Adipocyte (in vitro differentiated cells): ENCODE data around the gene ROBO1.
A peak's percentile ranks its signal among the peaks of the same experiment; 100 is the strongest.

ENCODE experiments used
- DNase-seq: peaks from one replicate; pipeline ENCODE4 v3.0.0-alpha.2; 2015; ENCODE audit warnings: low read depth
- H3K27me3 ChIP-seq: replicated peaks from 2 replicates; pipeline ENCODE4 v1.7.0; 2013; ENCODE audit warnings: mild to moderate bottlenecking, low read length, moderate library complexity; ENCODE audit not compliant: control insufficient read depth, insufficient read depth
- H3K36me3 ChIP-seq: 2 replicates; pipeline ENCODE4 v1.7.0; 2013; ENCODE audit warnings: low read length, mild to moderate bottlenecking, moderate library complexity; ENCODE audit not compliant: control insufficient read depth, insufficient read depth, severe bottlenecking
- H3K4me1 ChIP-seq: 2 replicates; pipeline ENCODE4 v1.7.0; 2013; ENCODE audit warnings: mild to moderate bottlenecking, low read length, moderate library complexity; ENCODE audit not compliant: control insufficient read depth, insufficient read depth
- H3K4me3 ChIP-seq: 2 replicates; pipeline ENCODE4 v1.7.0; 2013; ENCODE audit warnings: mild to moderate bottlenecking, low read length, moderate library complexity
- H3K9ac ChIP-seq: 2 replicates; pipeline ENCODE4 v1.7.0; 2013; ENCODE audit warnings: mild to moderate bottlenecking, low read length, moderate library complexity
- H3K9me3 ChIP-seq: 2 replicates; pipeline ENCODE4 v1.7.0; 2013; ENCODE audit warnings: mild to moderate bottlenecking, low read length, moderate library complexity; ENCODE audit not compliant: control insufficient read depth

ROBO1 gene

DNA sequence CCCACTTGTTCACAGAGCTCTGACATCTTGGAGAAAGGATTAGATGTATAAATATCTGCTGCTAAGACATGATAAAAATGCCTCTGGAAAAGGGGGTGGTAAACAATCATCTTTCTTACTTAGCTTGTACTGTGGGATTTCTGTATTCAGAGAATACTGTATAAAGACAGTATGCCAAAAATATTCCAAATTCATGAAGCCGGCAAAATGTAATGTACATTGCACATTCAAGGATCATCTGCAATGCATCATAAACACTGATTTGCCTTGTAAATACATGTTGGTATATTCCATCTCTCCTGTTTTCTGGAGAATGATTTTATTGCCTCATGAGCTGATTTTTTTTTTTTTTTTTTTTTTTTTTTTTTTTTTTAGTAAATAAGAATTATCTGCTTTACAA is 355.3 kb downstream of the ROBO1 start:
- no peak for DNase-seq
- Histone ChIP-seq H3K9me3 (no peaks in the 10 kb centered on the region), H3K36me3 (no peaks in the 10 kb centered on the region), H3K4me1 (peaks cover 31% of the 10 kb centered on the region), H3K27me3 (no peaks in the 10 kb centered on the region), H3K4me3 (no peak overlapping the region), H3K9ac (no peak overlapping the region)

DNA sequence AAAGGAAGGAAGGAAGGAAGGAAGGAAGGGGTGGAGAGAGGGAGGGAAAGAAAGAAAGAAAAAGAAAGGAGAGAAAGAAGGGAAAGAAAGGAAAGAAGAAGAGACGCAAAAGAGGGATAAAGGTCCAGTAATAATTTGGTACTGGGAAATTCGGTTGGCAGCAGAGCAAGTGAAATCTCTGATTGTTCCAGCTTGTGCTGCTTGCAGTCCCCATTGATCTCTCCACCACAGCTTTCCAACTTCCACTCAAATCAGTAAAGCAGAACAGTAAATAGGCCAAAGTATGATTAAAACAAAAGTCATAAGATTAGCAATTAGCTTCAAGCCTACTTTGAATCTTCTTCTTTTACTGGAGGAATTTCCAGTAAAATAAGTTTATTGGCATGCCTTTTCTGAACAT is 357.2 kb downstream of the ROBO1 start:
- Histone ChIP-seq H3K36me3 (no peaks in the 10 kb centered on the region), H3K27me3 (no peaks in the 10 kb centered on the region), H3K4me3 (no peak overlapping the region), H3K4me1 (peaks cover 27% of the 10 kb centered on the region), H3K9me3 (no peaks in the 10 kb centered on the region), H3K9ac (peak overlapping the region; percentile 5)
- DNase-seq: no peak

DNA sequence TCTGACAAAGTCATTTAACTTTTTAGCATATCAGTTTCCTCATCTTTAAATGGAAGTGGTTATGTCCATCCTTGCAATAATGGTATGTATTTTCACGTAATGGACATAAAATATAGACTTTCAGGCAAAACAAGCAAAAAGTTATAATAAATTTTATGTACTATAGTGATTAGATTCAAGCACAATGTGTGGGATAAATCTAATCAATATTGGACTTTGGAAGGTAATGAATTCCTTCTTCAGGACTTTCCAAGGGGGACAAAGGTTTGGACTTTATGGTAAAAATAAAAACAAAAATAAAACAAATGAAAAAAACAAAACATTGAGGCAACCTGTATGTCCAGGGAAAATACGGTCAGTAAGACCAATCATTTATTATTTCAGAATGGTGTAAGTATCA is 357.7 kb downstream of the ROBO1 start:
- Histone ChIP-seq H3K27me3 (no peaks in the 10 kb centered on the region), H3K9me3 (no peaks in the 10 kb centered on the region), H3K4me1 (peaks cover 23% of the 10 kb centered on the region), H3K9ac (no peak overlapping the region), H3K4me3 (no peak overlapping the region), H3K36me3 (no peaks in the 10 kb centered on the region)
- DNase-seq: no peak

- no peaks in the 10 kb centered on the region for H3K27me3 ChIP-seq
- H3K4me3 ChIP-seq: no peak overlapping the region
- peaks cover 8% of the 10 kb centered on the region for H3K4me1 ChIP-seq
- H3K36me3 ChIP-seq: no peaks in the 10 kb centered on the region
- no peak overlapping the region for H3K9ac ChIP-seq
- DNase-seq: no peak
- no peaks in the 10 kb centered on the region for H3K9me3 ChIP-seq
Observed at GRCh38 chr3:79406175-79406574, 361.6 kb downstream of the ROBO1 start.

DNA sequence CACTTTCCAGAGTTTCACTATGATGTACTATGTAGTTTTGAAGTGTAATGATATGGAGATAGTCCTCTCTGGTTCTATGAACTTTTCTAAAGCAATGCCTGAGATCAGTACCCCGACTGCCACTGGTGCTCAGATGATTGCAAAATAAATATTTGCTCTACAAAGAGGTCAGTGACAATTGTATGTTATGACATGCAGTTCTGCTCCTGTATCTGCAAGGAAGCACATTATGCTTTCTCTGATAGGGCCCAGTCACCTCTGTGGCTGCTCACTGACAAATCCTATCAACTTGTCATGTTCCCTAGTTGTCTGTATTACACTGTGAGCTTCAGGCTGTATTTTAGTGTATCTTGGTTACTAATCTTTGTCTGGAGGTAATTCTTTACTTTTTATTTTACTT is 362.6 kb downstream of the ROBO1 start:
- no peaks in the 10 kb centered on the region for H3K4me1 ChIP-seq
- DNase-seq: no peak
- no peak overlapping the region for H3K9ac ChIP-seq

DNA sequence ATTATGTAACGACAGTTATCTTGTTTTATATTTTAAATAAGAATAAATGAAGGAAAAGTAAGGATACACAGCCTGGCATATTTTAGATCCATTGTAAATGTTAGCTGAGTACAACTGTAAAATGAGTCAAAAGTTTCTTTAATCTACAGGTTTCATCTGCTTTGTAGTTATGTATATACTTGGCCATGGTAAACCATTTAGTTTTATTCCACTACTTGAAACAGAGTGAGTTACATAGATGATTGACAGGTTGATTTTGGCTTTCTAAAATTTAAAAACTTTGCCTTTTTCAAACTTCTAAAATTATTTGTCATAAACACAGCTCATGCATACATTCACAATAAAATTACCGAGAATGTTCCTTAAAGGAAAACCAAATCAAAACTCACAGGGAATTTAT is 371.2 kb downstream of the ROBO1 start:
- Histone ChIP-seq H3K4me3 (no peak overlapping the region), H3K9ac (no peak overlapping the region), H3K36me3 (no peaks in the 10 kb centered on the region), H3K27me3 (no peaks in the 10 kb centered on the region), H3K9me3 (peaks cover 24% of the 10 kb centered on the region), H3K4me1 (no peaks in the 10 kb centered on the region)
- no peak for DNase-seq

More for the DNA sequence above, 362.6 kb downstream of the ROBO1 start:
- Histone ChIP-seq H3K27me3 (no peaks in the 10 kb centered on the region), H3K36me3 (no peaks in the 10 kb centered on the region), H3K4me3 (no peak overlapping the region), H3K9me3 (peaks cover 3% of the 10 kb centered on the region)

- no peak overlapping the region for H3K4me3 ChIP-seq
- no peak for DNase-seq
- H3K9me3 ChIP-seq: no peaks in the 10 kb centered on the region
- no peaks in the 10 kb centered on the region for H3K4me1 ChIP-seq
- no peak overlapping the region for H3K9ac ChIP-seq
- no peaks in the 10 kb centered on the region for H3K36me3 ChIP-seq
- H3K27me3 ChIP-seq: no peaks in the 10 kb centered on the region
Observed at GRCh38 chr3:79392479-79392878, 375.3 kb downstream of the ROBO1 start.

DNA sequence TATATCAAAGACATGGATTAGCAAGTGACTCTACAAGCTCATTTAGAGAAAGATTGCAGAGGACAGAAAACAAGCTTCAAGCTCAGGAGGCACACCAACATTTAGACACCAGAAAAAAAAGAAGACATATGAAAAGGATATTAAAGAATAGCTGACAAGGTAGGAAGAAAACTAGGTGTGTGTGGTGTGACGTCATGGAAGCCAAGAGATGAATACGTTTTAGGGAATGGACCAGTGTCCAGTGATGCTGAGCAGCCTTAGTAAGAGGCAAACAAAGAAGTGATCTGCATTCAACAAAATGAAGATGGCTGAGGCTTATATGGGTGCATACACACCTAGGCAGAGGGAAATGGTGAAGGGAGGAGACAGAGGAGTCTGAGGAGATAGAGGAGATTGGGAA is 377.4 kb downstream of the ROBO1 start:
- no peak overlapping the region for H3K4me3 ChIP-seq
- H3K4me1 ChIP-seq: no peaks in the 10 kb centered on the region
- H3K27me3 ChIP-seq: no peaks in the 10 kb centered on the region
- no peaks in the 10 kb centered on the region for H3K36me3 ChIP-seq
- H3K9me3 ChIP-seq: no peaks in the 10 kb centered on the region
- no peak for DNase-seq
- H3K9ac ChIP-seq: no peak overlapping the region

DNA sequence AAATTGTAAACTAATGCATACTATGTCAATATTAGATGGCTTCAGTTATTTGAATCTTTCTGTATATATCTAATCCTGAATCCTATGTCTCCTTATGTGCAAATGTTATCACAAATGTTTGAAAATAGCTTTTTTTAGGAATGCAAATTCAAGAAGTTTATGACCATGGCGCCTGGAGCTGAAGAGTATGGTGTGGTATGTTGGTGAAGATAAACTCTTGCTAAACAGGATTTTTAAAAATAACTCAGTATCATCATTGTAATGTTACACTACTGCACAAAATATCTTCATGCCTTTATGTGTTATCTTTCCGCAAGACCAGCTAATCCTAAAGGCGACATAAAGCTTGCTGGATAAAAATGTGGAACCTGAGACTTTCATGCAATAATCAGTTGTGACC is 382.6 kb downstream of the ROBO1 start:
- H3K36me3 ChIP-seq: no peaks in the 10 kb centered on the region
- H3K9ac ChIP-seq: no peak overlapping the region
- DNase-seq: no peak
- H3K4me3 ChIP-seq: no peak overlapping the region
- no peaks in the 10 kb centered on the region for H3K27me3 ChIP-seq
- H3K9me3 ChIP-seq: no peaks in the 10 kb centered on the region
- no peaks in the 10 kb centered on the region for H3K4me1 ChIP-seq

DNA sequence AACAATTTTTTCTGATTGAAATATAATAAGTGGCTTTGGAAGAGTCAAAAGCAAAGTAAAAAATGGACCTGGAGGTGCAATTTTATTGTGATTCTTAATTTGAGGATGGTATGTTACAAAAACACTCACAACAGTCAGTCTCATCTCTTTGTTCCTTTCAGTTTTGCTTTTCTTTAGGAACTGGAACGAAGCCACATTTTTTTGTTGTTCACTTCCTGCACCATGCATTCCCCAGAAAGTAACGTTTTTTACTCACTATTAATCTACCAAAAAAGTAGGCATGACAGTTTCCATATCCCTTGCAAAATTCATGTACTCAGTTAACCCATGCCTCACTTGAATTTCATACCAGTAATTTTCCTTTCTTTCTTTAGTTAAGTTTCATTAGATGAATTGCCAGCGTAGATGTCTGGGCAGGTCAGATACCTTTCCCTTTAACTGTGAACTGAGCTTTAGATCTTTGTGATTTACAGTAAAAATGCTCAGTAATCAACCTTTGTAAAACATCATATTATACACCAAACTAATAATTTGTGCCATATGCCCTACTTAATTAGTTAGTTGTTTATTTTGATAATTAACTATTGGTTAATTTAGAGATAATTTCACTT is 384.3 kb downstream of the ROBO1 start:
- peak overlapping the region; percentile 62 for H3K4me3 ChIP-seq
- H3K4me1 ChIP-seq: no peaks in the 10 kb centered on the region
- no peaks in the 10 kb centered on the region for H3K27me3 ChIP-seq
- H3K9me3 ChIP-seq: no peaks in the 10 kb centered on the region
- peak; percentile 66 for DNase-seq
- H3K36me3 ChIP-seq: no peaks in the 10 kb centered on the region
- no peak overlapping the region for H3K9ac ChIP-seq

DNA sequence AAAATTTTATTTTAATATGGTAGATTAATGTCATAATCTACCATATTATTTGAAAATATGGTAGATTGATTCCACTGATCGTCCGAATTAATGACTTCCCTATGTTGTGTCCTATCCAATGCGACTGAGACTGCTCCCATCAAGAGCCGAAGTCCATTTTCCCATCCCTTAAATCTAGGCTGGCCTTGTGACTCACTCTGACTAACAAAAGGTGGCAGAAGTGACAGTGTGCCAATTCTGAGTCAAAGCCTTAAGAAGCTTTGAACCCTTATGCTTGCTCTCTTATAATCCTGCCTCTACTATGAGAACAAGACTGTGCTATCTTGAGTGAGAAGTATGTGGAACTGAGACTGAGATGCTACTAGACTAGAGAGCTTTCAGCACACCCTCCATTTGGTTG is 387.2 kb downstream of the ROBO1 start:
- Histone ChIP-seq H3K9me3 (no peaks in the 10 kb centered on the region), H3K9ac (no peak overlapping the region)

GRCh38 chr3:79378064-79378463 is 389.7 kb downstream of the ROBO1 start:
- no peaks in the 10 kb centered on the region for H3K4me1 ChIP-seq
- no peak overlapping the region for H3K9ac ChIP-seq
- DNase-seq: no peak
- no peaks in the 10 kb centered on the region for H3K36me3 ChIP-seq
- H3K27me3 ChIP-seq: no peaks in the 10 kb centered on the region
- no peaks in the 10 kb centered on the region for H3K9me3 ChIP-seq
- no peak overlapping the region for H3K4me3 ChIP-seq

More for the DNA sequence above, 387.2 kb downstream of the ROBO1 start:
- no peak for DNase-seq
- no peaks in the 10 kb centered on the region for H3K4me1 ChIP-seq
- no peaks in the 10 kb centered on the region for H3K27me3 ChIP-seq
- no peaks in the 10 kb centered on the region for H3K36me3 ChIP-seq
- no peak overlapping the region for H3K4me3 ChIP-seq
